HG03457 (cell line): ENCODE data around the gene TMPRSS9.

Source experiments
- ATAC-seq: cut with Tn5 transposase; IDR thresholded peaks from one replicate; pipeline ENCODE4 v1.9.1; 2021; ENCODE audit warnings: moderate number of reproducible peaks; ENCODE audit not compliant: unreplicated experiment

The TMPRSS9 gene

GRCh38 chr19:2329149-2329478 is 31.0 kb upstream of the TMPRSS9 start:
- no peak for ATAC-seq

GRCh38 chr19:2329501-2329916 is 30.6 kb upstream of the TMPRSS9 start:
- no peak for ATAC-seq

GRCh38 chr19:2330255-2330631 is 29.8 kb upstream of the TMPRSS9 start:
- ATAC-seq: no peak

- no peak for ATAC-seq
Observed at GRCh38 chr19:2330632-2331284, 29.3 kb upstream of the TMPRSS9 start.

- ATAC-seq: no peak
Observed at GRCh38 chr19:2331601-2332246, 28.3 kb upstream of the TMPRSS9 start.

GRCh38 chr19:2332341-2333026 is 27.6 kb upstream of the TMPRSS9 start:
- no peak for ATAC-seq

- ATAC-seq: no peak
Observed at GRCh38 chr19:2333027-2333806, 26.8 kb upstream of the TMPRSS9 start.

- no peak for ATAC-seq
Observed at GRCh38 chr19:2333807-2334211, 26.3 kb upstream of the TMPRSS9 start.

- no peak for ATAC-seq
Observed at GRCh38 chr19:2334426-2334825, 25.6 kb upstream of the TMPRSS9 start.

GRCh38 chr19:2334986-2335846 is 24.8 kb upstream of the TMPRSS9 start:
- no peak for ATAC-seq

- ATAC-seq: no peak
Observed at GRCh38 chr19:2335848-2336247, 24.2 kb upstream of the TMPRSS9 start.

GRCh38 chr19:2336528-2337328 is 23.3 kb upstream of the TMPRSS9 start:
- no peak for ATAC-seq

- ATAC-seq: no peak
Observed at GRCh38 chr19:2337329-2337707, 22.7 kb upstream of the TMPRSS9 start.

- ATAC-seq: no peak
Observed at GRCh38 chr19:2338055-2338615, 21.9 kb upstream of the TMPRSS9 start.

GRCh38 chr19:2338751-2339643 is 21.1 kb upstream of the TMPRSS9 start:
- ATAC-seq: no peak

- ATAC-seq: no peak
Observed at GRCh38 chr19:2339644-2340310, 20.3 kb upstream of the TMPRSS9 start.

- no peak for ATAC-seq
Observed at GRCh38 chr19:2340496-2341243, 19.4 kb upstream of the TMPRSS9 start.
